DND-41 (cell line): ENCODE data around the gene SH3RF3.

Experiments used
- ATAC-seq: fragments of 200-7000 bp; cut with Tn5 transposase; 3 replicates; pipeline ENCODE4 v1.9.1; 2021; ENCODE audit warnings: low read depth; ENCODE audit not compliant: insufficient read depth
- DNase-seq: peaks from one replicate; pipeline ENCODE4 v3.0.0-alpha.2; 2020
- H2AFZ ChIP-seq: 2 replicates; pipeline ENCODE4 v1.6.0; 2012; ENCODE audit warnings: low read depth, low read length
- H3K27ac ChIP-seq: 2 replicates; pipeline ENCODE4 v1.5.1; 2012; ENCODE audit warnings: low read length, inconsistent platforms
- H3K27me3 ChIP-seq: fragments of 200-600 bp; sonication (generic); 2 replicates; pipeline ENCODE4 v1.6.0; 2012; ENCODE audit warnings: low read length, mild to moderate bottlenecking, inconsistent platforms; ENCODE audit not compliant: insufficient read depth, poor library complexity
- H3K36me3 ChIP-seq: 2 replicates; pipeline ENCODE4 v1.5.1; 2012; ENCODE audit warnings: low read length, inconsistent platforms; ENCODE audit not compliant: insufficient read depth
- H3K4me1 ChIP-seq: 2 replicates; pipeline ENCODE4 v1.5.1; 2012; ENCODE audit warnings: mild to moderate bottlenecking, low read length; ENCODE audit not compliant: insufficient read depth
- H3K4me2 ChIP-seq: 2 replicates; pipeline ENCODE4 v1.6.0; 2012; ENCODE audit warnings: mild to moderate bottlenecking, moderate library complexity, low read length, inconsistent platforms; ENCODE audit not compliant: insufficient read depth
- H3K4me3 ChIP-seq, 2 experiments: fragments of 200-600 bp in 1 of 2; shearing (Covaris generic) in 1 of 2; 2 replicates each; pipeline ENCODE4 v1.5.1; 2012 to 2016; ENCODE audit warnings: inconsistent platforms in 2 of 2, low read length in 2 of 2, mild to moderate bottlenecking in 2 of 2, low read depth in 1 of 2, moderate library complexity in 1 of 2
- H3K79me2 ChIP-seq: 2 replicates; pipeline ENCODE4 v1.6.0; 2012; ENCODE audit warnings: low read length, inconsistent platforms; ENCODE audit not compliant: insufficient read depth
- H3K9ac ChIP-seq: 2 replicates; pipeline ENCODE4 v1.6.0; 2012; ENCODE audit warnings: low read depth, mild to moderate bottlenecking, inconsistent platforms, low read length, moderate library complexity
- H3K9me3 ChIP-seq: 2 replicates; pipeline ENCODE4 v1.5.1; 2012; ENCODE audit warnings: low read length, moderate library complexity, mild to moderate bottlenecking, inconsistent platforms; ENCODE audit not compliant: insufficient read depth, severe bottlenecking
- H4K20me1 ChIP-seq: 2 replicates; pipeline ENCODE4 v1.6.0; 2012; ENCODE audit warnings: low read length; ENCODE audit not compliant: insufficient read depth
- EZH2 ChIP-seq: IDR thresholded peaks from 3 replicates; pipeline ENCODE4 v1.6.1; 2012; ENCODE audit warnings: borderline replicate concordance, low read depth, mild to moderate bottlenecking, moderate library complexity, low read length, inconsistent platforms; ENCODE audit not compliant: severe bottlenecking
- TF ChIP-seq, protein P1 (sequence below): IDR thresholded peaks from 2 replicates; pipeline ENCODE4 v1.5.1; 2012; ENCODE audit warnings: borderline replicate concordance, low read length, moderate library complexity, mild to moderate bottlenecking; ENCODE audit not compliant: poor library complexity, severe bottlenecking; ENCODE audit errors: extremely low read depth

The SH3RF3 gene

DNA sequence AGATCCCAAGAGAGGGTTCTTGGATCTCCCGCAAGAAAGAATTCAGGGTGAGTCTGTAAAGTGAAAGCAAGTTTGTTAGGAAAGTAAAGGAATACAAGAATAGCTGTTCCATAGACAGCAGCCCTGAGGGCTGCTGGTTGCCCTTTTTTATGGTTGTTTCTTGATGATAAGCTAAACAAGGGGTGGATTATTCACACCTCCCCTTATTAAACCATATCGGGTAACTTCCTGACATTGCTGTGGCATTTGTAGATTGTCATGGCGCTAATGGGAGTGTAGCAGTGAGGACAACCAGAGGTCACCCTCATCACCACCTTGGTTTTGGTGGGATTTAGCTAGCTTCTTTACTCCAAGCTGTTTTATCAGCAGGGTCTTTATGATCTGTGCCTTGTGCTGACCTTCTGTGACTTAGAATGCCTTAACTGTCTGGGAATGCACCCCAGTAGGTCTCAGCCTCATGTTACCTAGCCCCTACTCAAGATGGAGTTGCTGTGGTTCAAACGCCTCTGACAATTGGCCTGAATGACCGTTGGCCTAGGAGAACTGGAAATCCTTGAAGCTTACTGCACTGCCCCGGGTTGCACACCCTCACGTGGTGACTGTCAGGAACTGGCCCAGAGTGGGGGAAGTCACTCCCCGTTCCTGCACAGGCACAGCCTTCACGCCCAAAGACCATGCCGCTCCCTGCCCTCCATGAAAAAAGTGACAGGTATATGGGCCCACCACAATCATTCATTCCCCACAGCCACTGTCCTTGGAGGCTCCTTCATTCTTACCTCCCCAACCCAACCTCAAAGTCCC lies 347.8 kb downstream of the SH3RF3 start:
- Histone ChIP-seq H3K27me3 (peaks cover 9% of the 10 kb centered on the region), H3K79me2 (no peaks in the 10 kb centered on the region), H3K36me3 (no peaks in the 10 kb centered on the region), H3K27ac (no peak overlapping the region), H3K4me1 (no peaks in the 10 kb centered on the region), H3K4me3 (no peak overlapping the region), H2AFZ (no peak overlapping the region), H3K9ac (no peak overlapping the region), H3K4me2 (no peak overlapping the region), H4K20me1 (no peaks in the 10 kb centered on the region), H3K9me3 (no peaks in the 10 kb centered on the region)
- DNase-seq (no peak), ATAC-seq (no peak)
- TF ChIP-seq, protein P1, sequence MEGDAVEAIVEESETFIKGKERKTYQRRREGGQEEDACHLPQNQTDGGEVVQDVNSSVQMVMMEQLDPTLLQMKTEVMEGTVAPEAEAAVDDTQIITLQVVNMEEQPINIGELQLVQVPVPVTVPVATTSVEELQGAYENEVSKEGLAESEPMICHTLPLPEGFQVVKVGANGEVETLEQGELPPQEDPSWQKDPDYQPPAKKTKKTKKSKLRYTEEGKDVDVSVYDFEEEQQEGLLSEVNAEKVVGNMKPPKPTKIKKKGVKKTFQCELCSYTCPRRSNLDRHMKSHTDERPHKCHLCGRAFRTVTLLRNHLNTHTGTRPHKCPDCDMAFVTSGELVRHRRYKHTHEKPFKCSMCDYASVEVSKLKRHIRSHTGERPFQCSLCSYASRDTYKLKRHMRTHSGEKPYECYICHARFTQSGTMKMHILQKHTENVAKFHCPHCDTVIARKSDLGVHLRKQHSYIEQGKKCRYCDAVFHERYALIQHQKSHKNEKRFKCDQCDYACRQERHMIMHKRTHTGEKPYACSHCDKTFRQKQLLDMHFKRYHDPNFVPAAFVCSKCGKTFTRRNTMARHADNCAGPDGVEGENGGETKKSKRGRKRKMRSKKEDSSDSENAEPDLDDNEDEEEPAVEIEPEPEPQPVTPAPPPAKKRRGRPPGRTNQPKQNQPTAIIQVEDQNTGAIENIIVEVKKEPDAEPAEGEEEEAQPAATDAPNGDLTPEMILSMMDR: no peak
- TF ChIP-seq EZH2: no peak

DNA sequence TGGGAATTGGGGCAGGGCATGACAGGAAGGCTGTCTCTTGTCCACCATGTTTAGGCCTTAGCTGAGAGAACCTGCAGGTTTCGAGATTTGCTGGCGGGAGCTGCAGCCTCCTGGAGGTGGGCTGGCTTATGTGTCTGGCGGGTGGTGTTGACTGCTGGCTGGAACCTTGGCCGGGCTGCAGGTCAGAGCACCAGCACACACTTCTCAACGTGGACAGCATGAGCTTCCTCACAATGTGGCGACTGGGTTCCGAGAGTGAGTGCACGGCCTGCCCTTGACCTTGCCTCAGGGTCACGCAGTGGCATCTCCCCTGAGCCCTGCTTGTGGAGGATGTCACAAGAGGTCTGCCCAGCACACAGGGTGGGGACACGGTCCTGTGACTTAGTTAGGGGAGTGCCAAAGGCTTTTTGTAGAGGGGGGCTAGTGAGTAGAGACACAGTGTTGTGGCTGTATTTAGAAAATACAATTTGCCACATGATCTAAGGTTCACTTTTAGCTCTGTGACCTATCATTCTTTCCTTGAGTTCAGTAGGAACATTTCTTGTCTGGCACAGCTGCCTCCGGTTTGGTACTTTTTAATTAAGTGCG lies 350.0 kb downstream of the SH3RF3 start:
- Histone ChIP-seq H3K4me2 (no peak overlapping the region), H3K27me3 (peaks cover 11% of the 10 kb centered on the region), H4K20me1 (no peaks in the 10 kb centered on the region), H3K9ac (no peak overlapping the region), H3K27ac (no peak overlapping the region), H3K4me3 (no peak overlapping the region), H3K9me3 (no peaks in the 10 kb centered on the region), H3K4me1 (no peaks in the 10 kb centered on the region), H2AFZ (no peak overlapping the region), H3K36me3 (no peaks in the 10 kb centered on the region), H3K79me2 (no peaks in the 10 kb centered on the region)
- DNase-seq (no peak), ATAC-seq (no peak)
- no peak for TF ChIP-seq EZH2
- TF ChIP-seq, protein P1: no peak

DNA sequence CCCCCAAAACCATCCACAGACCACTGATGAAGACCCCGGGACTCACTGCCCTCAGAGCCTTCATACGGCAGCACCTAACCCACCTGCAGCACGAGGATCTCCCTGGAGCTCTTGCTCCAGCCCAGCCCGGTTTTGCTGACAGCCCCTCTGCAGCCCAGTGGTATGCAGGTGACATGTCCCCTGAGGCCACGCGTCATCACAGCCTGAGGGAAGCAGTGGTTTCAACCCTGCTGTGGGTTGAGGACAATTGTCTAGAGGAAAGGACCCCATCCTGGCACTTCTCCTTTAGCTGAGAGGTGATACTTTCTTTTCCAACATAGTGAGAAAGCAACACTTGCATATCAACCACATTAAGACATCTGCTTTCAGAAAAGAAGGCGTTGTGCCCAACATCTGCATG lies 350.8 kb downstream of the SH3RF3 start:
- H4K20me1 ChIP-seq: no peaks in the 10 kb centered on the region
- H3K4me1 ChIP-seq: no peaks in the 10 kb centered on the region
- H3K27ac ChIP-seq: no peak overlapping the region
- peaks cover 11% of the 10 kb centered on the region for H3K27me3 ChIP-seq
- H3K4me3 ChIP-seq: no peak overlapping the region
- H2AFZ ChIP-seq: no peak overlapping the region
- ATAC-seq: no peak; the same call in 2 of the 3 replicates
- no peak overlapping the region for H3K4me2 ChIP-seq
- no peaks in the 10 kb centered on the region for H3K36me3 ChIP-seq
- DNase-seq: no peak
- no peaks in the 10 kb centered on the region for H3K9me3 ChIP-seq
- TF ChIP-seq, protein P1: no peak
- no peak for TF ChIP-seq EZH2
- H3K9ac ChIP-seq: no peak overlapping the region
- H3K79me2 ChIP-seq: no peaks in the 10 kb centered on the region
